Activated CD4-positive, alpha-beta T cell treated with anti-CD3 and anti-CD28 coated beads, Interleukin-2, amount 50 U/mL, for 24 hours (primary cell): ENCODE data around the gene NPAS3.

ENCODE experiments used
- DNase-seq, 2 donors: peaks; one replicate each; pipeline ENCODE4 v3.0.0-alpha.2; 2020; ENCODE audit warnings: low read depth in 1 of 2, low spot score in 1 of 2

The NPAS3 gene

GRCh38 chr14:33611405-33612196 is 672.9 kb downstream of the NPAS3 start:
- no peak for DNase-seq

- no peak for DNase-seq
Measured at GRCh38 chr14:33612197-33612505, 673.5 kb downstream of the NPAS3 start.

GRCh38 chr14:33617154-33617553 is 678.5 kb downstream of the NPAS3 start:
- no peak for DNase-seq

- DNase-seq: no peak
Measured at GRCh38 chr14:33618361-33619105, 679.9 kb downstream of the NPAS3 start.

- no peak for DNase-seq
Measured at GRCh38 chr14:33622496-33622895, 683.8 kb downstream of the NPAS3 start.

- no peak for DNase-seq
Measured at GRCh38 chr14:33629792-33630191, 691.1 kb downstream of the NPAS3 start.

- DNase-seq: no peak
Measured at GRCh38 chr14:33631021-33631420, 692.3 kb downstream of the NPAS3 start.

- no peak for DNase-seq
Measured at GRCh38 chr14:33631441-33631840, 692.8 kb downstream of the NPAS3 start.

- DNase-seq: no peak
Measured at GRCh38 chr14:33634631-33635030, 696.0 kb downstream of the NPAS3 start.

- DNase-seq: no peak
Measured at GRCh38 chr14:33636716-33637115, 698.0 kb downstream of the NPAS3 start.

GRCh38 chr14:33642080-33642479 is 703.4 kb downstream of the NPAS3 start:
- no peak for DNase-seq

- DNase-seq: no peak
Measured at GRCh38 chr14:33642691-33643244, 704.1 kb downstream of the NPAS3 start.

GRCh38 chr14:33643426-33644181 is 704.9 kb downstream of the NPAS3 start:
- no peak for DNase-seq

- DNase-seq: no peak
Measured at GRCh38 chr14:33646692-33647260, 708.1 kb downstream of the NPAS3 start.

GRCh38 chr14:33647385-33647786 is 708.7 kb downstream of the NPAS3 start:
- no peak for DNase-seq

- DNase-seq: no peak
Measured at GRCh38 chr14:33650430-33650829, 711.8 kb downstream of the NPAS3 start.

- no peak for DNase-seq
Measured at GRCh38 chr14:33652566-33653307, 714.1 kb downstream of the NPAS3 start.

GRCh38 chr14:33653308-33653695 is 714.6 kb downstream of the NPAS3 start:
- no peak for DNase-seq

GRCh38 chr14:33655421-33655820 is 716.7 kb downstream of the NPAS3 start:
- DNase-seq: no peak

GRCh38 chr14:33657476-33657875 is 718.8 kb downstream of the NPAS3 start:
- DNase-seq: no peak

- no peak for DNase-seq
Measured at GRCh38 chr14:33660248-33660647, 721.6 kb downstream of the NPAS3 start.
